SH-SY5Y (cell line): ENCODE data around the gene CPLX3.

Experiments
- GATA2 ChIP-seq: IDR thresholded peaks from 2 replicates; pipeline ENCODE4 v1.6.1; 2011; ENCODE audit warnings: mild to moderate bottlenecking, low read depth, low read length
- GATA3 ChIP-seq: IDR thresholded peaks from 2 replicates; pipeline ENCODE4 v1.6.1; 2011; ENCODE audit warnings: low read depth, mild to moderate bottlenecking, low read length, moderate library complexity

DNA sequence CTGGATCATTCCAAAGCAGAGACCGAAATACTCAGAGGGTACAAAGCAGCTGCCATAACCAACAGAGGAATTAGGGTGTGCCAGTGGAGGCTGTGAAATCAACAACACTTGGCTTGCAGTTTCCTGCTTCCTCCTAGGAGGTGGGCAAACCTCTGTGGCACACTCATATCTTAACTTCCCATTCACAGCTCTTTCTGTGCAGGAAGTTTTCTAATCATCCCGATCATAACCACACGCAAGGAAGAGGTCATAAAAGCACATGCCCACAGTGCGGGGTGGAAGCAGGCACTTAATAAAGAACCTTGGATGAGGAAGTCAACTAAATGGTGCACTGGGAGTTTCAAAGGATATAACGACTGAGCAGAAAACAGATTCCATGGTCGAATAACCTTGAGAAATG lies 41.6 kb downstream of the CPLX3 start:
- TF ChIP-seq GATA3 (no peak), GATA2 (no peak)
